Calu3 (cell line): Measurements from ENCODE around the gene PCID2. TPM values are rescaled to one million over a fixed set of nuclear protein-coding genes. Genes with fewer than 3 reads are reported as not detected.

Experiments
- BruUV-seq: library from RNA; stranded (reverse); fragments of 400-500 nt; replicated peaks from 2 replicates; lab custom pipeline; 2021; lab: Mats Ljungman, UMichigan
- CTCF ChIA-PET: fragments of 300-600 bp; sonication (Branson Sonifier 250); formaldehyde crosslinking; loops from one replicate; lab custom pipeline; 2022; ENCODE audit warnings: antibody characterized with exemption; lab: Charles Lee
- DNase-seq: peaks from one replicate; pipeline ENCODE4 v3.0.0; 2022
- H3K27ac Mint-ChIP-seq: one replicate; pipeline ENCODE4 v1.8.0; 2022; ENCODE audit warnings: mixed read lengths; ENCODE audit not compliant: unreplicated experiment
- H3K27me3 Mint-ChIP-seq: one replicate; pipeline ENCODE4 v1.8.0; 2022; ENCODE audit warnings: mixed read lengths; ENCODE audit not compliant: unreplicated experiment
- H3K36me3 Mint-ChIP-seq: one replicate; pipeline ENCODE4 v1.8.0; 2022; ENCODE audit warnings: mild to moderate bottlenecking, moderate library complexity, mixed read lengths; ENCODE audit not compliant: insufficient read depth, unreplicated experiment
- H3K4me1 Mint-ChIP-seq: one replicate; pipeline ENCODE4 v1.8.0; 2022; ENCODE audit warnings: mild to moderate bottlenecking, low read depth, mixed read lengths; ENCODE audit not compliant: unreplicated experiment
- H3K4me3 Mint-ChIP-seq: one replicate; pipeline ENCODE4 v1.8.0; 2022; ENCODE audit warnings: mild to moderate bottlenecking, low read depth, moderate library complexity, mixed read lengths; ENCODE audit not compliant: unreplicated experiment
- H3K9me3 Mint-ChIP-seq: one replicate; pipeline ENCODE4 v1.8.0; 2022; ENCODE audit warnings: low read depth, mixed read lengths; ENCODE audit not compliant: unreplicated experiment
- CTCF ChIP-seq: fragments of 200-600 bp; IDR thresholded peaks from one replicate; pipeline ENCODE4 v1.8.0; 2022; ENCODE audit warnings: antibody characterized with exemption; ENCODE audit not compliant: unreplicated experiment
- intact Hi-C: fragments of 100-400 bp; cut with micrococcal nuclease; formaldehyde crosslinking; loops from one replicate; pipeline ENCODE4 v1.10.0; 2022; ENCODE audit not compliant: unreplicated experiment
- total RNA-seq: library from RNA; stranded (reverse); gene quantifications from 2 replicates; pipeline ENCODE4 v1.2.3, GENCODE V29; 2022

The PCID2 gene
- total RNA-seq, 1 experiment from 2014 or later: 21.2 TPM

GRCh38 chr13:113169277-113170272 is 38.9 kb downstream of the PCID2 start:
- H3K27ac Mint-ChIP-seq: no peak overlapping the region
- intact Hi-C loops: no loop called here
- H3K36me3 Mint-ChIP-seq: no peaks in the 10 kb centered on the region
- no peaks in the 10 kb centered on the region for H3K9me3 Mint-ChIP-seq
- CTCF ChIA-PET: no interaction called here
- no peak for DNase-seq
- no peak overlapping the region for H3K4me3 Mint-ChIP-seq
- no peak for TF ChIP-seq CTCF
- no peaks in the 10 kb centered on the region for H3K4me1 Mint-ChIP-seq
- no TSS peak for BruUV-seq
- H3K27me3 Mint-ChIP-seq: no peaks in the 10 kb centered on the region

GRCh38 chr13:113168211-113168610 is 40.3 kb downstream of the PCID2 start:
- no TSS peak for BruUV-seq
- no peak for TF ChIP-seq CTCF
- H3K27ac Mint-ChIP-seq: no peak overlapping the region
- H3K4me3 Mint-ChIP-seq: no peak overlapping the region
- intact Hi-C loops: no loop called here
- H3K27me3 Mint-ChIP-seq: no peaks in the 10 kb centered on the region
- H3K4me1 Mint-ChIP-seq: no peaks in the 10 kb centered on the region
- no peak for DNase-seq
- H3K9me3 Mint-ChIP-seq: no peaks in the 10 kb centered on the region
- CTCF ChIA-PET: no interaction called here
- no peaks in the 10 kb centered on the region for H3K36me3 Mint-ChIP-seq

DNA sequence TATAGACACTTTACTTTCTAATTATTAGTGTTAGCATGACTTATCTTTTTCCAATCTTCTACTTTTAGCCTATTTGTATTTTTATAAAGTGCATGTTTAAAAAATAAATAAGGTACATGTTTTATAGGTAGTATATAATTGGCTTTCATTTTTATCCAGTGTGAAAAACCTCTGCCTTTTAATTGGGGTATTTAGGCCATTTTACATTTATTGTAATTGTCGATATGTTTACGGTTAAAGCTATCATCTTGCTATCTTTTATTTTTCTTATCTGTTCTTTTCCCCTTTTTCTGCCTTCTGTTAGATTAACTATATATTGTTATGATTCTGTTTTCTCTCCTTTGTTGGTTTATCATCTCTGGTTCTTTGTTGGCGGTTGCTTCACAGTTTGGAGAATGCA is 40.9 kb downstream of the PCID2 start:
- no peak for DNase-seq
- BruUV-seq: no TSS peak
- H3K36me3 Mint-ChIP-seq: no peaks in the 10 kb centered on the region
- intact Hi-C loops: no loop called here
- no peaks in the 10 kb centered on the region for H3K27me3 Mint-ChIP-seq
- no peaks in the 10 kb centered on the region for H3K9me3 Mint-ChIP-seq
- CTCF ChIA-PET: no interaction called here
- no peak for TF ChIP-seq CTCF
- no peak overlapping the region for H3K4me3 Mint-ChIP-seq
- H3K27ac Mint-ChIP-seq: no peak overlapping the region
- H3K4me1 Mint-ChIP-seq: no peaks in the 10 kb centered on the region

DNA sequence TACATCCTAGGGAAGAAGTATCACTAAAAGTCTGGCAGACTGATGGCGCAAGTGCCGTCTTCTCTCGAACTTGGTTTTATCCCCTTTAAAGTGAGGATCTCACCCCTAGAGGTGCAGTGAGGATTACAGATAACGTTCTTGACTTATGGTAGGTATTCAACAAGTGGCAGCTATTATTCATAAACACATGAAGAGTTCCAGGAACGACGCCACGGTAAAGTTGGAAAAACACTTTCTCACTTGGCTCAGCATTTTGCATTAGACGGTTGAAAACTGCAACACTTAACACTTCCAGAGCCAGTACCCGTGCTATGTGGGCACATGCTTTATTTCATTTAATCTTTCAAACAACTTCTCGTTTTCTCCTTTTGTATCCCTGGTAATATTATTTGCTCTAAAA is 41.3 kb downstream of the PCID2 start:
- no peak for TF ChIP-seq CTCF
- H3K4me1 Mint-ChIP-seq: no peaks in the 10 kb centered on the region
- H3K27me3 Mint-ChIP-seq: no peaks in the 10 kb centered on the region
- CTCF ChIA-PET: no interaction called here
- intact Hi-C loops: no loop called here
- no peaks in the 10 kb centered on the region for H3K9me3 Mint-ChIP-seq
- no peak overlapping the region for H3K4me3 Mint-ChIP-seq
- no peak for DNase-seq
- BruUV-seq: no TSS peak
- H3K27ac Mint-ChIP-seq: no peak overlapping the region
- no peaks in the 10 kb centered on the region for H3K36me3 Mint-ChIP-seq
